Stimulated activated CD8-positive, alpha-beta memory T cell treated with anti-CD3 and anti-CD28 coated beads, Interleukin-7, amount 100 ng/mL, for 4 hours (primary cell): ENCODE results near the gene DDX10.
"Not testable (repeated sequence)": the region's sequence is repeated elsewhere in the genome, so short reads cannot be mapped to it uniquely, and the experiment has no call there.

Experiments
- DNase-seq, 2 donors: peaks; one replicate each; pipeline ENCODE4 v3.0.0-alpha.2; 2020; ENCODE audit warnings: low read depth in 2 of 2

The DDX10 gene

GRCh38 chr11:108664730-108665525 is at the start of gene DDX10:
DDX10 (plus strand) TSS chr11:108665069; CDS start chr11:108665154, 85 bp downstream.
- DNase-seq: peak; percentile 96 to 98

- DNase-seq: no peak
Observed at GRCh38 chr11:108616549-108616948, 48.3 kb upstream of the DDX10 start.

- no peak for DNase-seq
Observed at GRCh38 chr11:108617055-108617454, 47.8 kb upstream of the DDX10 start.

- no peak for DNase-seq
Observed at GRCh38 chr11:108618529-108618928, 46.3 kb upstream of the DDX10 start.

- DNase-seq: no peak
Observed at GRCh38 chr11:108620958-108621772, 43.7 kb upstream of the DDX10 start.

- no peak for DNase-seq
Observed at GRCh38 chr11:108622341-108622740, 42.5 kb upstream of the DDX10 start.

- no peak for DNase-seq
Observed at GRCh38 chr11:108624196-108624925, 40.5 kb upstream of the DDX10 start.

GRCh38 chr11:108628326-108628725 is 36.5 kb upstream of the DDX10 start:
- DNase-seq: no peak

- DNase-seq: no peak
Observed at GRCh38 chr11:108628812-108629211, 36.1 kb upstream of the DDX10 start.

- no peak for DNase-seq
Observed at GRCh38 chr11:108629274-108629673, 35.6 kb upstream of the DDX10 start.

- no peak for DNase-seq
Observed at GRCh38 chr11:108632041-108632704, 32.7 kb upstream of the DDX10 start.

- no peak for DNase-seq
Observed at GRCh38 chr11:108635106-108635505, 29.8 kb upstream of the DDX10 start.

GRCh38 chr11:108636222-108636621 is 28.6 kb upstream of the DDX10 start:
- no peak for DNase-seq

- no peak for DNase-seq
Observed at GRCh38 chr11:108639146-108639545, 25.7 kb upstream of the DDX10 start.

- not testable (repeated sequence) for DNase-seq
Observed at GRCh38 chr11:108641752-108642151, 23.1 kb upstream of the DDX10 start.

- DNase-seq: no peak
Observed at GRCh38 chr11:108643974-108644373, 20.9 kb upstream of the DDX10 start.

- no peak for DNase-seq
Observed at GRCh38 chr11:108645970-108646369, 18.9 kb upstream of the DDX10 start.

GRCh38 chr11:108647387-108647700 is 17.5 kb upstream of the DDX10 start:
- DNase-seq: no peak

GRCh38 chr11:108647701-108648527 is 17.0 kb upstream of the DDX10 start:
- peak; percentile 31 to 44 for DNase-seq

- DNase-seq: no peak
Observed at GRCh38 chr11:108648528-108648885, 16.4 kb upstream of the DDX10 start.

GRCh38 chr11:108654100-108654499 is 10.8 kb upstream of the DDX10 start:
- not testable (repeated sequence) for DNase-seq
